H9 (cell line): ENCODE results near the gene SCAF4. TPM values are rescaled to one million over a fixed set of nuclear protein-coding genes. Genes with fewer than 3 reads are reported as not detected.

Experiments
- DNase-seq: peaks from one replicate; pipeline ENCODE4 v3.0.0-alpha.2; 2017
- H2AFZ ChIP-seq: one replicate; pipeline ENCODE4 v1.6.1; 2013; ENCODE audit warnings: mild to moderate bottlenecking, low read length, control low read depth, moderate library complexity
- H2AK5ac ChIP-seq: 2 replicates; pipeline ENCODE4 v1.6.1; 2013; ENCODE audit warnings: low read length, control low read depth, mixed read lengths; ENCODE audit not compliant: insufficient read length
- H2BK120ac ChIP-seq: one replicate; pipeline ENCODE4 v1.6.1; 2013; ENCODE audit warnings: low read depth, mild to moderate bottlenecking, low read length, control low read depth, inconsistent platforms; ENCODE audit not compliant: poor library complexity, severe bottlenecking
- H2BK12ac ChIP-seq: 2 replicates; pipeline ENCODE4 v1.6.1; 2013; ENCODE audit warnings: low read length, control low read depth, mixed read lengths, low read depth; ENCODE audit not compliant: insufficient read length
- H2BK15ac ChIP-seq: 2 replicates; pipeline ENCODE4 v1.6.1; 2013; ENCODE audit warnings: low read depth, low read length, control low read depth
- H2BK20ac ChIP-seq: one replicate; pipeline ENCODE4 v1.6.1; 2013; ENCODE audit warnings: low read depth, mild to moderate bottlenecking, low read length, control low read depth, inconsistent platforms; ENCODE audit not compliant: poor library complexity, severe bottlenecking
- H2BK5ac ChIP-seq: 2 replicates; pipeline ENCODE4 v1.6.1; 2013; ENCODE audit warnings: low read length, control low read depth, mixed read lengths; ENCODE audit not compliant: insufficient read length
- H3K14ac ChIP-seq: 2 replicates; pipeline ENCODE4 v1.6.1; 2013; ENCODE audit warnings: low read length, control low read depth; ENCODE audit not compliant: insufficient read depth
- H3K18ac ChIP-seq: 2 replicates; pipeline ENCODE4 v1.6.1; 2013; ENCODE audit warnings: low read depth, mild to moderate bottlenecking, mixed read lengths, low read length, control low read depth; ENCODE audit not compliant: insufficient read length
- H3K23ac ChIP-seq: 2 replicates; pipeline ENCODE4 v1.6.1; 2013; ENCODE audit warnings: low read length, control low read depth, mixed read lengths, low read depth; ENCODE audit not compliant: insufficient read length
- H3K23me2 ChIP-seq: 2 replicates; pipeline ENCODE4 v1.6.1; 2013; ENCODE audit warnings: low read depth, mild to moderate bottlenecking, mixed read lengths, low read length, control low read depth; ENCODE audit not compliant: insufficient read length, poor library complexity, severe bottlenecking
- H3K27ac ChIP-seq: 2 replicates; pipeline ENCODE4 v1.5.1; 2013; ENCODE audit warnings: low read length, control low read depth, mixed read lengths, low read depth; ENCODE audit not compliant: insufficient read length
- H3K27me3 ChIP-seq: 2 replicates; pipeline ENCODE4 v1.6.1; 2013; ENCODE audit warnings: low read length, control low read depth, inconsistent platforms; ENCODE audit not compliant: insufficient read depth
- H3K4ac ChIP-seq: 2 replicates; pipeline ENCODE4 v1.6.1; 2013; ENCODE audit warnings: low read depth, mild to moderate bottlenecking, control low read depth, inconsistent platforms, low read length, moderate library complexity
- H3K4me1 ChIP-seq: 2 replicates; pipeline ENCODE4 v1.6.1; 2013; ENCODE audit warnings: low read length, control low read depth, inconsistent platforms; ENCODE audit not compliant: insufficient read depth
- H3K4me2 ChIP-seq: 2 replicates; pipeline ENCODE4 v1.6.1; 2013; ENCODE audit warnings: low read length, control low read depth, mixed read lengths; ENCODE audit not compliant: insufficient read length, insufficient read depth
- H3K56ac ChIP-seq: 2 replicates; pipeline ENCODE4 v1.6.1; 2013; ENCODE audit warnings: low read depth, mild to moderate bottlenecking, mixed read lengths, low read length, control low read depth; ENCODE audit not compliant: insufficient read length
- H3K79me1 ChIP-seq: 2 replicates; pipeline ENCODE4 v1.6.1; 2013; ENCODE audit warnings: low read depth, mild to moderate bottlenecking, moderate library complexity, low read length, control low read depth, inconsistent platforms; ENCODE audit not compliant: insufficient read depth, poor library complexity, severe bottlenecking
- H3K79me2 ChIP-seq: 2 replicates; pipeline ENCODE4 v1.6.1; 2013; ENCODE audit warnings: low read length, control low read depth, inconsistent platforms; ENCODE audit not compliant: insufficient read depth
- H3K9ac ChIP-seq: 2 replicates; pipeline ENCODE4 v1.6.1; 2013; ENCODE audit warnings: low read length, control low read depth, mixed read lengths; ENCODE audit not compliant: insufficient read length; ENCODE audit errors: extremely low read depth
- H3K9me3 ChIP-seq: one replicate; pipeline ENCODE4 v1.6.1; 2013; ENCODE audit warnings: low read depth, low read length, inconsistent platforms; ENCODE audit not compliant: control insufficient read depth
- H3T11ph ChIP-seq: one replicate; pipeline ENCODE4 v1.6.1; 2013; ENCODE audit warnings: mild to moderate bottlenecking, low read length, control low read depth, inconsistent platforms
- H4K20me1 ChIP-seq: one replicate; pipeline ENCODE4 v1.6.1; 2013; ENCODE audit not compliant: control insufficient read depth, insufficient read length, insufficient read depth
- H4K5ac ChIP-seq: 2 replicates; pipeline ENCODE4 v1.6.1; 2013; ENCODE audit warnings: low read depth, mild to moderate bottlenecking, mixed read lengths, low read length, control low read depth; ENCODE audit not compliant: insufficient read length
- H4K8ac ChIP-seq: replicated peaks from 2 replicates; pipeline ENCODE4 v1.6.1; 2013; ENCODE audit warnings: low read length, control low read depth, mixed read lengths, low read depth; ENCODE audit not compliant: insufficient read length
- H4K91ac ChIP-seq: 2 replicates; pipeline ENCODE4 v1.6.1; 2013; ENCODE audit warnings: low read depth, mild to moderate bottlenecking, moderate library complexity, mixed read lengths, low read length, control low read depth; ENCODE audit not compliant: insufficient read length
- H3K27ac Mint-ChIP-seq, 3 experiments: 2 replicates in 2 of 3; 3 replicates in 1 of 3; pipeline ENCODE4 v1.8.0; 2020 to 2021; ENCODE audit warnings: mixed read lengths in 3 of 3, mild to moderate bottlenecking in 1 of 3, moderate library complexity in 1 of 3
- H3K27me3 Mint-ChIP-seq: 2 replicates; pipeline ENCODE4 v1.8.0; 2021; ENCODE audit warnings: low read depth, mild to moderate bottlenecking, moderate library complexity, mixed read lengths
- H3K36me3 Mint-ChIP-seq, 3 experiments: 2 replicates in 2 of 3; 3 replicates in 1 of 3; pipeline ENCODE4 v1.8.0; 2020 to 2021; ENCODE audit warnings: low read depth in 3 of 3, mixed read lengths in 3 of 3; ENCODE audit not compliant: insufficient read depth in 1 of 3
- H3K4me1 Mint-ChIP-seq, 2 experiments: 2 replicates each; pipeline ENCODE4 v1.8.0; 2020; ENCODE audit warnings: mixed read lengths in 2 of 2
- H3K4me3 Mint-ChIP-seq, 2 experiments: 2 replicates in 1 of 2; 3 replicates in 1 of 2; pipeline ENCODE4 v1.8.0; 2020 to 2021; ENCODE audit warnings: mild to moderate bottlenecking in 2 of 2, mixed read lengths in 2 of 2, moderate library complexity in 1 of 2
- H3K9me3 Mint-ChIP-seq, 2 experiments: 2 replicates in 1 of 2; 3 replicates in 1 of 2; pipeline ENCODE4 v1.8.0; 2020; ENCODE audit warnings: mild to moderate bottlenecking in 2 of 2, mixed read lengths in 2 of 2, moderate library complexity in 1 of 2
- CTCF ChIP-seq: fragments of 200-600 bp; sonication (generic); conservative IDR thresholded peaks from 3 replicates; pipeline ENCODE4 v1.8.0; 2021; ENCODE audit warnings: antibody characterized with exemption, mild to moderate bottlenecking
- total RNA-seq: library from RNA; stranded (reverse); gene quantifications from 2 replicates; pipeline ENCODE4 v1.2.1, GENCODE V29; 2021

SCAF4 gene
- total RNA-seq, 1 experiment from 2014 or later: 76.8 TPM

DNA sequence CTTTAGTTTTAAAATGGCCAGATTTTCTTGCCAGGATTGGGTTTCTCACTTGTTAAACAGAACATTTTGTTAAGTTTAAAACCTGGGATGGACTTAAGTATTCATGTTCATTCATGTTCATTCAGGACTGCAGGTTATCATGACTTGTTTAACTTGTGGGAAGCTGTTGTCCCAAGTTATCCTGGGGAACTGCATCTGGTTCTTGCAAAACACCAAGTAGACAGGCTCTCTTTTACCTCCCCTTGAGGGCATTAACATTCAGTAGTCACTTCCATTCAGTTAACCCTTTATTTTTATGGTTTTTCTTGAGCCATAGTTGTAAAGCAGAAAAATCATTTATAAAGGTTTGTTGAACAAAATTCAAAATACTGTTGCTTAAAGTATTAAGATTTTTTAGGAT, 64.3 kb downstream of the SCAF4 start:
- H2BK12ac ChIP-seq: no peak overlapping the region
- H2BK120ac ChIP-seq: no peak overlapping the region
- H2BK15ac ChIP-seq: no peak overlapping the region
- peaks cover 3% of the 10 kb centered on the region; the same call in 1 of the 2 replicates for H3K79me2 ChIP-seq
- H2AFZ ChIP-seq: no peak overlapping the region
- no peak overlapping the region for H3K9ac ChIP-seq
- Mint-ChIP-seq H3K27ac (0 out of 7 replicates have a peak overlapping the region, but pooled peaks of 1 of the 3 experiments have one; percentile 51), H3K4me3 (no peak overlapping the region), H3K36me3 (peaks cover 24 to 47% (median 43%) of the 10 kb centered on the region in 3 experiments; a peak in 6 of 7 replicates), H3K9me3 (no peaks in the 10 kb centered on the region), H3K27me3 (no peaks in the 10 kb centered on the region), H3K4me1 (peaks cover 40 to 49% of the 10 kb centered on the region in 2 experiments)
- H3K27ac ChIP-seq: no peak overlapping the region
- no peak overlapping the region for H2BK5ac ChIP-seq
- H3K23me2 ChIP-seq: no peaks in the 10 kb centered on the region
- H3K4me2 ChIP-seq: no peak overlapping the region
- no peaks in the 10 kb centered on the region for H3K27me3 ChIP-seq
- H4K20me1 ChIP-seq: no peaks in the 10 kb centered on the region
- no peak overlapping the region for H3K4ac ChIP-seq
- H3K56ac ChIP-seq: no peak overlapping the region
- no peak for TF ChIP-seq CTCF
- H3K23ac ChIP-seq: no peak overlapping the region
- H4K8ac ChIP-seq: no peak overlapping the region
- DNase-seq: no peak
- no peak overlapping the region for H4K91ac ChIP-seq
- no peak overlapping the region for H3T11ph ChIP-seq
- H2AK5ac ChIP-seq: no peak overlapping the region
- no peaks in the 10 kb centered on the region for H3K9me3 ChIP-seq
- no peak overlapping the region for H4K5ac ChIP-seq
- H3K14ac ChIP-seq: no peak overlapping the region
- no peaks in the 10 kb centered on the region for H3K4me1 ChIP-seq
- no peak overlapping the region for H3K18ac ChIP-seq
- peaks cover 4% of the 10 kb centered on the region for H3K79me1 ChIP-seq
- H2BK20ac ChIP-seq: no peak overlapping the region
